Esophagus (tissue), 2 donors: ENCODE data around the gene KRTAP13-3. TPM values are rescaled to one million over a fixed set of nuclear protein-coding genes. Genes with fewer than 3 reads are reported as not detected.

ENCODE experiments used
- H3K27ac ChIP-seq, 2 donors: one replicate each; pipeline ENCODE4 v1.5.1; 2013; ENCODE audit warnings: low read depth in 2 of 2, mild to moderate bottlenecking in 2 of 2, inconsistent platforms in 1 of 2, low read length in 1 of 2, moderate library complexity in 1 of 2
- H3K27me3 ChIP-seq, 2 donors: one replicate each; pipeline ENCODE4 v1.6.1; 2013; ENCODE audit warnings: low read length in 2 of 2, control low read depth in 1 of 2, mild to moderate bottlenecking in 1 of 2; ENCODE audit not compliant: insufficient read depth in 2 of 2, control insufficient read depth in 1 of 2
- H3K36me3 ChIP-seq, 2 donors: one replicate each; pipeline ENCODE4 v1.6.1; 2013; ENCODE audit warnings: low read length in 1 of 2; ENCODE audit not compliant: control insufficient read depth in 2 of 2, insufficient read depth in 2 of 2
- H3K4me1 ChIP-seq, 2 donors: one replicate each; pipeline ENCODE4 v1.6.1; 2013; ENCODE audit warnings: low read length in 1 of 2; ENCODE audit not compliant: control insufficient read depth in 2 of 2, insufficient read depth in 2 of 2
- H3K4me3 ChIP-seq, 2 donors: one replicate each; pipeline ENCODE4 v1.5.1; 2013; ENCODE audit warnings: low read length in 2 of 2, mild to moderate bottlenecking in 2 of 2, low read depth in 1 of 2, moderate library complexity in 1 of 2
- H3K9me3 ChIP-seq, 2 donors: one replicate each; pipeline ENCODE4 v1.6.1; 2013; ENCODE audit warnings: mild to moderate bottlenecking in 2 of 2, low read depth in 1 of 2, low read length in 1 of 2, moderate library complexity in 1 of 2; ENCODE audit not compliant: control insufficient read depth in 2 of 2, insufficient read depth in 1 of 2
- WGBS, 2 donors: extraction: QIAGEN DNeasy Blood & Tissue Kit; methylation state at CpG; one replicate each; pipeline ENCODE4 v1.1.7; 2013; 5-methylcytosine and 5-hydroxymethylcytosine counted together
- polyA plus RNA-seq, 2 donors: library from polyadenylated mRNA; stranded (reverse); fragments of 200-250 nt; gene quantifications; one replicate each; pipeline ENCODE4 v1.2.3, GENCODE V29; 2013
- donor health status: healthy with polysubstance abuse.
- donor health status: Bipolar disorder and iron deficiency.

KRTAP13-3 gene, protein sequence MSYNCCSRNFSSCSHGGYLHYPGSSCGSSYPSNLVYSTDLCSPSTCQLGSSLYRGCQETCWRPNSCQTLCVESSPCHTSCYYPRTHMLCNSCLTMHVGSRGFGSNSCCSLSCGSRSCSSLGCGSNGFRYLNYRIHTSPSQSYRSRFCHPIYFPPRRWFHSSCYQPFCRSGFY
- polyA plus RNA-seq, result not detected

DNA sequence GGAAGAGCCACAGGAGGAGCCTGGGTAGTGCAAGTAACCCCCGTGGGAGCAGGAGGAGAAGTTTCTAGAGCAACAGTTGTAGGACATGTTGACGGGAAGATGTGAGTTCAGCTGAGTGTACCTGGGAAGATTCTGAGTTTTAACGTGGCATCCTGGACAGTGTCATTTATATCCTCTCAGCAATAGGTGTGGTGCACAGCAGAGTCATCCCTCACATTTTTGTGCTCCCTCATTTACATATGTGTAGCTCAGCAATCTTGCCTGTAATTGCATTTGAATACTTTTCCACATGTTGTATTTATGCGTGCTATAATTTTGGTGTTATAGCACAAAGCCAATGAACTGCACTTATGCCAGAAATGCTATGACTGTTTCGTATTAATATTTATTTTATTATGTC lies at the start of gene KRTAP13-3:
KRTAP13-3 (minus strand) TSS at position 101 of the 400 bp plus-strand sequence; CDS start at position 87, 14 bp downstream.
- Histone ChIP-seq H3K4me3 (no peak within 1 kb of the TSS), H3K9me3 (no peaks in the 10 kb centered on the region), H3K4me1 (no peaks in the 10 kb centered on the region), H3K36me3 (no peaks in the 10 kb centered on the region), H3K27me3 (no peaks in the 10 kb centered on the region), H3K27ac (no peak within 1 kb of the TSS)
- whole genome bisulfite sequencing, 2 donors, result 71 to 82% methylated on average over 5 of the region's 5 CpGs

DNA sequence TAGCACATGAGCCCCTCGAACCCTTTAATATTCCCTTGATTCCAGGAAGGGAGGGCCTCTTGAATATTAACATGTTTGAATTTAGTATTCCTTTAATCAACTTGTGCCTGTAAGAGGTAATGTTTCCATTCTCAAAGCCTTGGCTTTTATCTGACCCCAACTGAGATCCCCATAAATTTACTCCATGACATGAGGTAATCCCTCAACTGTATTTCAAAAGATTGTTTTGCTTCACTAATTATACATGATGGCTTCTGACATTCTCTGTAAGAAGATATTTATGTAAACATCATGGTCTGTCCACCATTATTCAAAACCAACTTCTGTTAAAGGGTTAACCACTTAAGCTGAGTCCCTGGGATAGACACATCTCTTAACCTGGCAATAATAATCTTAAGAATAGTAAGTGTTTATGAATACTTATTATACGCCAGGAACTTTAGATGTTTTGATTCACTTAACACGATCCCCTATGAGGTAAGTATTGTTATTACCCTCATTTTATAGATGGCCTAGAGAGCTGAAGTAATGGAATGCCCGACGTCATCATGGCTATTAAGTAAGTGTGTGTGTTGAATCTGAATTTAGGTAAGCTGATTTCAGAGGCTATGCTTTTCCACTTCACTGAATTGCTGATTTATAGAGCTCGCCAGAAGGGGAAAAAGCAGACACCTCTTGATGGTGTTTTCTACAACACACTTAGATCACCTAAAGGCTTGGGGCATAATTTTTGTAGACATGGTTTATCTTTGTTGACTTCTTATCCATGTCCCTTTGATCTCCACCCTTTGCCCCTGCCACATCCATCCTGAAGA lies 43.4 kb upstream of the KRTAP13-3 start:
- no peaks in the 10 kb centered on the region for H3K4me1 ChIP-seq
- H3K9me3 ChIP-seq, result no peaks in the 10 kb centered on the region
- no peaks in the 10 kb centered on the region for H3K27me3 ChIP-seq
- no peak overlapping the region for H3K27ac ChIP-seq
- no peak overlapping the region for H3K4me3 ChIP-seq
- no peaks in the 10 kb centered on the region for H3K36me3 ChIP-seq
- 56 to 61% methylated on average over 6 of the region's 6 CpGs for WGBS, 2 donors

DNA sequence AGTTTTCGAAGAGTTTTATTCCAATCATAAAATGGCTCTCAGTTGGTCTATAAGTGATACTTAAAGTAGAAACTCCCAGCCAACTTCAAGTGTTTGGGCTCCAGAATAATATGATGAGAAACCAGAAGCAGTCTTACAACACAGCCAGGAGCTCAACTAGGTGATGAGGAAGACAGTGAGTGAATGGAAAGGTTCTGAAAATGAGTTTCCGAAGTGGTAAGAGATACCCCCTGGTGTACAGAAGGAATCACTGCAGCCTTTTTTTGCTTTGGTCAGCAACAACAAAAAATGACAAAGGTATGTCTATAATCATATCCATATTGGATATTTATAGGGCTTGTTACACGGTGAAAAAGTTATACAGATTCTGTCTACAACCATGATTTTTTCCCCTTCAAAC lies 38.0 kb upstream of the KRTAP13-3 start:
- Histone ChIP-seq H3K36me3 (no peaks in the 10 kb centered on the region), H3K4me3 (no peak overlapping the region), H3K9me3 (no peaks in the 10 kb centered on the region), H3K4me1 (no peaks in the 10 kb centered on the region), H3K27ac (no peak overlapping the region), H3K27me3 (no peaks in the 10 kb centered on the region)
- 55 to 68% methylated on average over 3 of the region's 3 CpGs for WGBS, 2 donors

DNA sequence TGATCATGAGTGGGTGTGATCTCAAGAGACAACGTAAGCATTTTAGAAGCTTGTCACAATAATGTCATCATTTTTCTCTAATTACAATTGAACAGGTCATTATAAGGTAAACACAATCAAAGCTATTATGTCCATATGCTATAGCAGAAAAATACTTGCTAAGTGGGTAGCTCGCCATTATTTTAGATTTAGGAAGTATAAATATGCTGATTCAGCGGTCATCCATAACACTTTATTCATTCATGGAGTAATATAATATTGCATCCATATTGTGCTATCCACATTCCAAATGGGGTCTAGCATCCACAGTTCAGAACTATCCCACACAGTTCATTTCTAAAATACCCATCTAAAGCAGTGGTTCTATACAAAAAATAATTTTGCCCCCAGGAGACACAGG lies 22.8 kb upstream of the KRTAP13-3 start:
- no peaks in the 10 kb centered on the region for H3K9me3 ChIP-seq
- no peaks in the 10 kb centered on the region for H3K27me3 ChIP-seq
- no peaks in the 10 kb centered on the region for H3K4me1 ChIP-seq
- no peaks in the 10 kb centered on the region for H3K36me3 ChIP-seq
- H3K27ac ChIP-seq, result no peak overlapping the region
- no peak overlapping the region for H3K4me3 ChIP-seq
- WGBS, 2 donors, result 82 to 86% methylated on average over 3 of the region's 3 CpGs

DNA sequence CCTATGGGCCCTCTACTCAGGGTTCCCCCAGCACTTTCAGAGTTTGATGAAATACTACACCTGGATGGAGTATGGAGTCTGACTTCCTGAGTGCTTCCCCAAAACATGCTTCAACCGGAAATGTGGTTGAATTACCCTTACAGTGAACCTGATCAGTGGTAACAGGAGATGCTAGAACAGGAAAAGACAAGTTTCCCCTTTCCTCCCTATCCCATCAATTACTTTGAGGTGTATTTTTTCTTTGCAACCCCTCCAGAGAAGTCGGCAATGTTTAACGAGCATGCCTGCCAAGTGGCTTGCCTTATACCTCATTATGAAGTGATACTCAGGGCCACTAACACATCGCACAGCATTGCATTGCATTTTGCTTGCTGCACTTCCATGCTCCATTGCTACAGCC lies 21.3 kb upstream of the KRTAP13-3 start:
- Histone ChIP-seq H3K4me3 (no peak overlapping the region), H3K36me3 (no peaks in the 10 kb centered on the region), H3K9me3 (no peaks in the 10 kb centered on the region), H3K27me3 (no peaks in the 10 kb centered on the region), H3K27ac (no peak overlapping the region), H3K4me1 (no peaks in the 10 kb centered on the region)
- WGBS, 2 donors, result 30 to 45% methylated on average over 4 of the region's 4 CpGs

DNA sequence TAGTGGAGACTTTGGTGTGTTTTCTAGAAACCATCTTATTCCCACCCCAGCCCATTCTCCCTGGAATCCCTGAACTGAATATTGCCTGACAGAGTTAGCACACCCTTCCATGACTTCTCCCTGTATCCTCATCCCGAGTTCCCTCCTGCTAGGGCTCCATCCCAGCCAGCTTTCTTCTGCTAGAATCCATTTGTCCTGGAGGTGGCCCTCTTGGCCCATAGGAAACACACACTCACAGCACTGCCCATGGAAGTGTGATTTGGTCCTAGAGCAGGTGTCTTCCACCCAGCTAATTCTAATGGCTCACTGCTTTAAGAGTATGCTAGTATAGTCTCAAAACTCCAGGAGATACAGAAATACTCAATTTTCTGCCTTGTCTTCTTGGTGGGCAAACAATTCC lies 18.5 kb upstream of the KRTAP13-3 start:
- H3K36me3 ChIP-seq, result no peaks in the 10 kb centered on the region
- H3K4me1 ChIP-seq, result no peaks in the 10 kb centered on the region
- H3K27ac ChIP-seq, result no peak overlapping the region
- H3K27me3 ChIP-seq, result no peaks in the 10 kb centered on the region
- WGBS, 2 donors, result 41 to 53% methylated on average over 1 of the region's 1 CpG
- H3K9me3 ChIP-seq, result no peaks in the 10 kb centered on the region
- H3K4me3 ChIP-seq, result no peak overlapping the region

DNA sequence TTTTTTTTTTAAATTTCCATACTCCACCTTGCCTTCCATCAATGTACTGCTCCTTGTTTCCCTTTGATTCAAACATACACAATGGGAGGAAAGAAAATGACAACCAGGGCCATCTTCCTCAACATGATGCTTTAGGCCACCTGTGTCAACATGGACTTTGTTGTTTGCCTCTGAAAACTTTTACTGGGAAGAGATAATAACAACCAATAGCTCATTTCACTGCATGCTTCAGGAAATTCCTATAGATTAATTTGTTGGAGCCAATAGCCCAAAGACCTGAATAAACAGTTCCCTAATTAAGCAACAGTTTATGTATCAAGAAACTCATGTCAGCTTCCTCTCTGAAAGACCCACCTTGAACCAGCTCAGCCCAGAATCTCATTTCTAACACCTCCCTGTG lies 17.5 kb upstream of the KRTAP13-3 start:
- Histone ChIP-seq H3K4me3 (no peak overlapping the region), H3K27me3 (no peaks in the 10 kb centered on the region), H3K9me3 (no peaks in the 10 kb centered on the region), H3K36me3 (no peaks in the 10 kb centered on the region), H3K4me1 (no peaks in the 10 kb centered on the region), H3K27ac (no peak overlapping the region)

DNA sequence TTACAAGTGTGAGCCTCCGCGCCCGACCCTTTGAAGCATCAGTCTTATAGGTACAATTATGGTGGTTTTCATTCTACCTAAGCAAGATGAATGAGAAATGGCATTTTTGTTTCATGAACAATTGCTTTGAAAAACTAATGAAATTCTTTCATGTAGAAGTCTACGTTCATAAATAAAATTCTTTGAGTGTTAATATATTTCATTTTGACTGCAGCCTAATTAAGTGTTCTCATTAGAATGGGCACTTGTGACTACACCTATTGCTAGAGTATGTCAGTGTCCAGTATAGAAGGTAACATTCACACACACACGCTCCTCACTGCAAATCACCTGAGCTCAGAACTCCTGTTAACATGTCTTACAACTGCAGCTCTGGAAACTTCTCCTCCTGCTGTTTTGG lies 14.2 kb upstream of the KRTAP13-3 start, which contains the start of gene KRTAP15-1:
KRTAP15-1 (plus strand) TSS at position 301 of the 400 bp plus-strand sequence; CDS start at position 354, 53 bp downstream.
- Histone ChIP-seq H3K4me3 (no peak within 1 kb of the TSS), H3K4me1 (no peaks in the 10 kb centered on the region), H3K27me3 (no peaks in the 10 kb centered on the region), H3K9me3 (no peaks in the 10 kb centered on the region), H3K27ac (no peak within 1 kb of the TSS), H3K36me3 (no peaks in the 10 kb centered on the region)
- 91 to 92% methylated on average over 5 of the region's 5 CpGs for WGBS, 2 donors

DNA sequence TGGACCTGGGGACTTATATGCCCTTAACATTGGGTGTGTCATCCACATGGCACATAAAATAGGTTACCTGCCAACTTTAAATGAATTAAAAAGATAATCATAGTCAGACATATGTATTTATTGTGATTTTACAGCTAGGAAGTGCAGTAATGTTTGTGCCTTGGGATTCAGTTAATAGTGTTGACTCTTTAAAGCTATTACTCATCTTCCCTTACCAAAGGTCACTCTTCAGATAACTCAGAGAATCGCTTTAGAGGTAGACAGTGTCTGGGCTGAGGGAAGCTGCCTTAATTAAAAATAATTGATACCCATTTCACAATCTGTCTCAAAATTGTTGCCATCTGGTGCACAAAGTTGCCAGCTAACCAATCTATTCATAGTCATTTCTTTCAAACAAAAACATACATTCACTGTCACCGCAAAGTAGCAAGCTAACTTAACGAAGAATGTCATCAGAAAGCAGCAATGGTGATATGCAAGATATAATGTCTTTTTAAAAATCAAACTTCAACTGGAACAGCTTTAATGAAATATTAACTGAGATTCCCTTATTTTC lies 11.4 kb upstream of the KRTAP13-3 start:
- 70% methylated on average over 3 of the region's 3 CpGs for WGBS, 2 donors
- Histone ChIP-seq H3K4me1 (no peaks in the 10 kb centered on the region), H3K27me3 (no peaks in the 10 kb centered on the region), H3K4me3 (no peak overlapping the region), H3K9me3 (no peaks in the 10 kb centered on the region), H3K36me3 (no peaks in the 10 kb centered on the region), H3K27ac (no peak overlapping the region)
